Ishikawa (cell line): ENCODE data around the gene RBM18.

Source experiments
- CEBPB ChIP-seq: IDR thresholded peaks from 2 replicates; pipeline ENCODE4 v1.6.1; 2012
- CREB1 ChIP-seq: IDR thresholded peaks from 2 replicates; pipeline ENCODE4 v1.6.1; 2012; ENCODE audit warnings: low read depth
- EGR1 ChIP-seq: IDR thresholded peaks from 2 replicates; pipeline ENCODE4 v1.6.1; 2012
- EP300 ChIP-seq: IDR thresholded peaks from 2 replicates; pipeline ENCODE4 v1.6.1; 2012; ENCODE audit warnings: borderline replicate concordance
- FOXM1 ChIP-seq: IDR thresholded peaks from 2 replicates; pipeline ENCODE4 v1.6.1; 2012; ENCODE audit warnings: low read depth, borderline replicate concordance
- NFIC ChIP-seq: IDR thresholded peaks from 2 replicates; pipeline ENCODE4 v1.6.1; 2012
- RAD21 ChIP-seq: IDR thresholded peaks from 2 replicates; pipeline ENCODE4 v1.6.1; 2012; ENCODE audit warnings: low read depth
- TAF1 ChIP-seq: IDR thresholded peaks from 2 replicates; pipeline ENCODE4 v1.6.1; 2012; ENCODE audit warnings: low read depth, mild to moderate bottlenecking
- TCF12 ChIP-seq: IDR thresholded peaks from 2 replicates; pipeline ENCODE4 v1.6.1; 2012; ENCODE audit warnings: low read depth
- TEAD4 ChIP-seq: IDR thresholded peaks from 2 replicates; pipeline ENCODE4 v1.6.1; 2012
- YY1 ChIP-seq: IDR thresholded peaks from 2 replicates; pipeline ENCODE4 v1.6.1; 2012; ENCODE audit warnings: low read depth
- ZBTB7A ChIP-seq: IDR thresholded peaks from 2 replicates; pipeline ENCODE4 v1.6.1; 2012; ENCODE audit warnings: low read depth
- TF ChIP-seq, protein P1 (sequence below): IDR thresholded peaks from 2 replicates; pipeline ENCODE4 v1.6.1; 2012
- TF ChIP-seq, protein P2 (sequence below): IDR thresholded peaks from 2 replicates; pipeline ENCODE4 v1.6.1; 2012; ENCODE audit warnings: low read depth, mild to moderate bottlenecking
- TF ChIP-seq, protein P3 (sequence below): IDR thresholded peaks from 2 replicates; pipeline ENCODE4 v1.6.1; 2012

Gene RBM18

DNA sequence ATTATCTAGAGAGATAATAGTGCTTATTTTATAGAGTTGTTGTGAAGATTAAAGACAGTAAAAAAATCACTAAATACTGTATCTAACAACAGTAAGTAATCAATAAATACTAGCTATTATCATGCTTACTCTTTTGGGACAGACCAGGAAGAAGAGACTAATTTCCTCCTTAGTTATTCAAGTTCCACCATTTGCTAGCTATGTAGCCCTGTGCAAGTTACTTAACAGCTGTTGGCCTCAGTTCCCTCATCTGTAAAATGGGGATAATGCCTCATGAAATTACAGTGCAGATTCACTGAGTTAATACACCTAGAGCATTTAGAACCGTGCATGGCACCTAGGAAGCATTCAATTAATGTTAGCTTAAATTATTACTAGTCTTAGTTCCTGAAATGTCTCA lies 2.6 kb downstream of the RBM18 start:
- no peak for TF ChIP-seq YY1
- TF ChIP-seq ZBTB7A = no peak
- TF ChIP-seq, protein P1, sequence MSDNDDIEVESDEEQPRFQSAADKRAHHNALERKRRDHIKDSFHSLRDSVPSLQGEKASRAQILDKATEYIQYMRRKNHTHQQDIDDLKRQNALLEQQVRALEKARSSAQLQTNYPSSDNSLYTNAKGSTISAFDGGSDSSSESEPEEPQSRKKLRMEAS = no peak
- TF ChIP-seq FOXM1 = no peak
- TF ChIP-seq EP300 = no peak
- no peak for TF ChIP-seq CEBPB
- TF ChIP-seq RAD21 = no peak

DNA sequence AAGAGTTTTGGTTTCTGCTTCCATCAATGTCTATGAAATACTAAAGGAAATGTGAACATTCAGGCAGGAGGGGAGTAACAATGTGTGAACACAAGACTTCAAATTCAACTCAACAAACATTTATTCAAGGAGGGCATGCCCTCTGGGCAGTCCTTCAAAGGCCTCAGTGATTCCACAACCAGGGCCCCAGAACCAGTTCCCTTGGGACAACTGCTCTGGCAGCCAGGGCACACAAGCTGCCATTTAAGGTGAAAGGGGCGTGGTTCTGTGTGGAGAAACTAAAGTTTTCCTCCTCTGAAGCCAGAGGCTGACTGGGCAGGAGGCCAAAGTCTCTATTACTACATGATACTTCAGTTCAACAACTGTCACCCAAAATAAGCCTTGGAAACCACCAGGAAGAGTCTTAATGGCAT lies 3.2 kb downstream of the RBM18 start:
- TF ChIP-seq FOXM1 (no peak), TEAD4 (no peak), CREB1 (no peak), CEBPB (no peak), RAD21 (no peak), YY1 (no peak), EP300 (no peak), NFIC (no peak), TCF12 (no peak), ZBTB7A (no peak), TAF1 (no peak), EGR1 (no peak)
- TF ChIP-seq, protein P1 = no peak
- TF ChIP-seq, protein P2, sequence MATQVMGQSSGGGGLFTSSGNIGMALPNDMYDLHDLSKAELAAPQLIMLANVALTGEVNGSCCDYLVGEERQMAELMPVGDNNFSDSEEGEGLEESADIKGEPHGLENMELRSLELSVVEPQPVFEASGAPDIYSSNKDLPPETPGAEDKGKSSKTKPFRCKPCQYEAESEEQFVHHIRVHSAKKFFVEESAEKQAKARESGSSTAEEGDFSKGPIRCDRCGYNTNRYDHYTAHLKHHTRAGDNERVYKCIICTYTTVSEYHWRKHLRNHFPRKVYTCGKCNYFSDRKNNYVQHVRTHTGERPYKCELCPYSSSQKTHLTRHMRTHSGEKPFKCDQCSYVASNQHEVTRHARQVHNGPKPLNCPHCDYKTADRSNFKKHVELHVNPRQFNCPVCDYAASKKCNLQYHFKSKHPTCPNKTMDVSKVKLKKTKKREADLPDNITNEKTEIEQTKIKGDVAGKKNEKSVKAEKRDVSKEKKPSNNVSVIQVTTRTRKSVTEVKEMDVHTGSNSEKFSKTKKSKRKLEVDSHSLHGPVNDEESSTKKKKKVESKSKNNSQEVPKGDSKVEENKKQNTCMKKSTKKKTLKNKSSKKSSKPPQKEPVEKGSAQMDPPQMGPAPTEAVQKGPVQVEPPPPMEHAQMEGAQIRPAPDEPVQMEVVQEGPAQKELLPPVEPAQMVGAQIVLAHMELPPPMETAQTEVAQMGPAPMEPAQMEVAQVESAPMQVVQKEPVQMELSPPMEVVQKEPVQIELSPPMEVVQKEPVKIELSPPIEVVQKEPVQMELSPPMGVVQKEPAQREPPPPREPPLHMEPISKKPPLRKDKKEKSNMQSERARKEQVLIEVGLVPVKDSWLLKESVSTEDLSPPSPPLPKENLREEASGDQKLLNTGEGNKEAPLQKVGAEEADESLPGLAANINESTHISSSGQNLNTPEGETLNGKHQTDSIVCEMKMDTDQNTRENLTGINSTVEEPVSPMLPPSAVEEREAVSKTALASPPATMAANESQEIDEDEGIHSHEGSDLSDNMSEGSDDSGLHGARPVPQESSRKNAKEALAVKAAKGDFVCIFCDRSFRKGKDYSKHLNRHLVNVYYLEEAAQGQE = no peak
- TF ChIP-seq, protein P3, sequence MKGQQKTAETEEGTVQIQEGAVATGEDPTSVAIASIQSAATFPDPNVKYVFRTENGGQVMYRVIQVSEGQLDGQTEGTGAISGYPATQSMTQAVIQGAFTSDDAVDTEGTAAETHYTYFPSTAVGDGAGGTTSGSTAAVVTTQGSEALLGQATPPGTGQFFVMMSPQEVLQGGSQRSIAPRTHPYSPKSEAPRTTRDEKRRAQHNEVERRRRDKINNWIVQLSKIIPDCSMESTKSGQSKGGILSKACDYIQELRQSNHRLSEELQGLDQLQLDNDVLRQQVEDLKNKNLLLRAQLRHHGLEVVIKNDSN = no peak

DNA sequence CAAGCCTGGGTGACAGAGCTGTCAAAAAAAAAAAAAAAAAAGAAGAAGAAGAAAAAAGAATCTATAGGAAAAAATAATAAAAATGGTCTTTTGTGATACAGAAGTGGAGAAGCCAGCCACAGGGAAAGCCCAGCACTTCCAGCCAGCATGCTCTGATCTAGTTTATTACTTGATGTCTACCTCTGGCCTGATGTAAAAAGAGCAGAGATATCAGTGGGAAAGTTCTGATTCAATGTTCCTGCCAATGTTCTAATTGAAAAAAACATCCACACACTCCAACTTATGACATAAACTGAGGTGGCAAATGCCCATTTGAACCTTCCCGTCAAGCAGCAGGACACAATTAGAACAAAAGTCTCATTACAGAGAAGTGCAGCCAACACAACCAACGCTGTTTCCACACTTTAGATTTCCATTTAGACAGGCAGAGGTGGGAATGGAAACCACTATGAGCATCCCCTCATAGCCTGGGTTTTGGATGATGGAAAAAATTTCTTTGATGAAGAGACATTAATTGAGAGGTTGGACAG lies 5.7 kb downstream of the RBM18 start:
- TF ChIP-seq CREB1 = no peak
- TF ChIP-seq, protein P3 = no peak
- TF ChIP-seq RAD21 = no peak
- TF ChIP-seq TAF1 = no peak
- TF ChIP-seq NFIC = no peak
- TF ChIP-seq ZBTB7A = no peak
- TF ChIP-seq, protein P1 = no peak
- no peak for TF ChIP-seq FOXM1
- TF ChIP-seq CEBPB = no peak
- no peak for TF ChIP-seq TCF12
- TF ChIP-seq, protein P2 = no peak
- TF ChIP-seq YY1 = no peak

DNA sequence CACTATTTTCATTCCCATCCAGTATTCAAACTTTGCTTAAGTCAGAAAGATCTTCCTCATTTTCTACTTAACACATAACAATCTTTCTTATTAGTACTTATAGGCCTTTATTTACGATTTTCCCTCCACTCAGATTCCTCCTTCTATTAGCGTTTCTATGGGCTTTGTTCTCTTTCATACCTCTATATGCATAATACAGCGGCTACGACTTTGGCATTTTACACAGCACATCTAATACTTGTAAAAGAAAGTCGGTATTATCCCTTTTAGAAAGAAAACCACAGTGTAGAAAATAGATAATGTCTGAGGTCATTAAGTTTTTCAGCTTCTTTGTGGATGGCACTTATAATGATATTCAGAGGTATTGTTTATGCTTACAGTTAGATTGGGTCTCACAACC lies 8.4 kb downstream of the RBM18 start:
- TF ChIP-seq YY1 (no peak), FOXM1 (no peak), ZBTB7A (no peak), CREB1 (no peak), TAF1 (no peak), RAD21 (no peak), EP300 (no peak), EGR1 (no peak), NFIC (no peak), TEAD4 (no peak), CEBPB (no peak), TCF12 (no peak)
- TF ChIP-seq, protein P1 = no peak
- TF ChIP-seq, protein P2 = no peak
- TF ChIP-seq, protein P3 = no peak
